Adrenal gland (tissue), 5 donors: ENCODE results near the gene UNC45A.

Experiments
- POLR2A ChIP-seq, 2 donors: fragments of 450-650 bp; IDR thresholded peaks; one replicate each; pipeline ENCODE4 v1.6.1; 2017; ENCODE audit warnings: antibody characterized with exemption in 2 of 2, mild to moderate bottlenecking in 2 of 2, moderate library complexity in 1 of 2
- TF ChIP-seq, protein P1 (sequence below), 6 experiments: fragments of 450-650 bp in 4 of 6; fragments of 200-600 bp in 2 of 6; sonication (generic) in 1 of 6; IDR thresholded peaks; 1 replicate in 5 of 6; 2 replicates in 1 of 6; pipeline versions ENCODE4 v1.5.1 to v1.8.0; 2016 to 2021; ENCODE audit warnings: antibody characterized with exemption in 6 of 6, mild to moderate bottlenecking in 2 of 6, moderate library complexity in 1 of 6
- donor health status: DM: no; HTN: no; CAD: no.

DNA sequence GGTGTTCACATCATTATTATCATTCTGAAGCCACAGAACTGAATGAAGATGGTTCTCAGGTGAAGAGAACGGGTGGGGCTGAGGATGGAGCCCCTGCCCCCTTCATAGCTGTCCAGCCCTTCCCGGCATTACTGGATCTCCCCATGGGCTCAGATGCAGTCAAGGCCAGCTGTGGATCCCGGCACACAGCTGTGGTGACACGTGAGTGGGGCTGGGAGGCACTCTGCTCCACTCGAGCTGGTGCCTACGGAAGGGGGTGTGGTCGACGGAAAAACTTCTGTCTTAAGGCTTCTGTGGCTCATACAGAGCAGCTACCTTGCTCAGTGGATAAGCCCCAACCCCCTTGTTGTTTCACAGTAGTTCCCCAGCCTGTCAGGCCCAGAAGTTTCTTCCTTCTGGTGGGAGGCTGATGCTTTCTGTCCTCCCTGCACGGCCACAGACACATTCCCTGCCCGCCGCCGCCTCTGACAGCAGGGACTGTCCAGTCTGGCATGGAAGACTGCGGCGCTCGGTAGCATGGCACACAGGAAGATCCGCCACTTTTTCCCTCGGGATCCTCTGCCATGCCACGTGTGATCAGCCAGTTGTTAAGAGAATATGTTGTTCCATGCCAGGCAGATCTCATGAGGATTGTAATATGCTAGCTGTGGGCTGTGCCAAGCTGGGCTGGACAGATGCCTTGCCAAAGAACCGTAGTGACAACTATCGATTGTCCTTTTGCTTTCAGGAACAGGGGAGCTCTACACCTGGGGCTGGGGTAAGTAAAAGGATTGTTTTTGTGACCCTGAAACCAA, 25.4 kb downstream of the UNC45A start:
- TF ChIP-seq, protein P1, sequence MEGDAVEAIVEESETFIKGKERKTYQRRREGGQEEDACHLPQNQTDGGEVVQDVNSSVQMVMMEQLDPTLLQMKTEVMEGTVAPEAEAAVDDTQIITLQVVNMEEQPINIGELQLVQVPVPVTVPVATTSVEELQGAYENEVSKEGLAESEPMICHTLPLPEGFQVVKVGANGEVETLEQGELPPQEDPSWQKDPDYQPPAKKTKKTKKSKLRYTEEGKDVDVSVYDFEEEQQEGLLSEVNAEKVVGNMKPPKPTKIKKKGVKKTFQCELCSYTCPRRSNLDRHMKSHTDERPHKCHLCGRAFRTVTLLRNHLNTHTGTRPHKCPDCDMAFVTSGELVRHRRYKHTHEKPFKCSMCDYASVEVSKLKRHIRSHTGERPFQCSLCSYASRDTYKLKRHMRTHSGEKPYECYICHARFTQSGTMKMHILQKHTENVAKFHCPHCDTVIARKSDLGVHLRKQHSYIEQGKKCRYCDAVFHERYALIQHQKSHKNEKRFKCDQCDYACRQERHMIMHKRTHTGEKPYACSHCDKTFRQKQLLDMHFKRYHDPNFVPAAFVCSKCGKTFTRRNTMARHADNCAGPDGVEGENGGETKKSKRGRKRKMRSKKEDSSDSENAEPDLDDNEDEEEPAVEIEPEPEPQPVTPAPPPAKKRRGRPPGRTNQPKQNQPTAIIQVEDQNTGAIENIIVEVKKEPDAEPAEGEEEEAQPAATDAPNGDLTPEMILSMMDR (IDR thresholded peaks at IDR 0.05) = no peak
- TF ChIP-seq POLR2A (IDR thresholded peaks at IDR 0.05) = no peak
